ENCODE measurements around the gene MMP3.
A peak's percentile ranks its signal among the peaks of the same experiment; 100 is the strongest.

MMP3 gene

GRCh38 chr11:102843489-102843888, at the start of gene MMP3:
Gene MMP3, minus strand, starts transcription at chr11:102843609. Its CDS starts 63 bp downstream, at chr11:102843546.
- no peak for DNase-seq (ENCODE audit: low spot score)
- no peak for TF ChIP-seq CTCF (IDR thresholded peaks at IDR 0.05; ENCODE audit: extremely low read depth, missing control alignments)

GRCh38 chr11:102891736-102892135, 48.3 kb upstream of the MMP3 start:
- TF ChIP-seq CTCF (IDR thresholded peaks at IDR 0.05; ENCODE audit: extremely low read depth, missing control alignments), result no peak

GRCh38 chr11:102886999-102887398, 43.6 kb upstream of the MMP3 start:
- no peak for DNase-seq (ENCODE audit: low spot score)
- no peak for TF ChIP-seq CTCF (IDR thresholded peaks at IDR 0.05; ENCODE audit: extremely low read depth, missing control alignments)

More at GRCh38 chr11:102891736-102892135, 48.3 kb upstream of the MMP3 start:
- no peak for DNase-seq (ENCODE audit: low spot score)

GRCh38 chr11:102883141-102883540, 39.7 kb upstream of the MMP3 start:
- DNase-seq (ENCODE audit: low spot score), result no peak
- TF ChIP-seq CTCF (IDR thresholded peaks at IDR 0.05; ENCODE audit: extremely low read depth, missing control alignments), result no peak

- peak; percentile 8 for DNase-seq (ENCODE audit: low spot score)
- no peak for TF ChIP-seq CTCF (IDR thresholded peaks at IDR 0.05; ENCODE audit: extremely low read depth, missing control alignments)
These were observed 39.1 kb upstream of the MMP3 start for GRCh38 chr11:102882389-102883024.

GRCh38 chr11:102879801-102880200, 36.4 kb upstream of the MMP3 start:
- DNase-seq (ENCODE audit: low spot score), result no peak
- no peak for TF ChIP-seq CTCF (IDR thresholded peaks at IDR 0.05; ENCODE audit: extremely low read depth, missing control alignments)

GRCh38 chr11:102878595-102878994, 35.2 kb upstream of the MMP3 start:
- no peak for DNase-seq (ENCODE audit: low spot score)

More at GRCh38 chr11:102878595-102878994, 35.2 kb upstream of the MMP3 start:
- TF ChIP-seq CTCF (IDR thresholded peaks at IDR 0.05; ENCODE audit: extremely low read depth, missing control alignments), result no peak
